Spleen (tissue), 7 donors: Measurements from ENCODE around the gene ARHGEF38.

Source experiments
- CTCF ChIP-seq, 11 experiments: fragments of 200-600 bp in 7 of 11; fragments of 450-650 bp in 4 of 11; sonication (generic) in 4 of 11; IDR thresholded peaks in 8 of 11; conservative IDR thresholded peaks in 3 of 11; 1 replicate in 7 of 11; 2 replicates in 4 of 11; pipeline versions ENCODE4 v1.4.0 to v1.8.0; 2016 to 2021; ENCODE audit warnings: antibody characterized with exemption in 11 of 11, inconsistent platforms in 4 of 11, mild to moderate bottlenecking in 1 of 11
- POLR2A ChIP-seq, 3 donors: fragments of 450-650 bp; IDR thresholded peaks; one replicate each; pipeline ENCODE4 v1.5.1; 2017; ENCODE audit warnings: antibody characterized with exemption in 3 of 3, mild to moderate bottlenecking in 1 of 3
- POLR2AphosphoS5 ChIP-seq, 3 donors: sonication (generic); formaldehyde crosslinking; IDR thresholded peaks; one replicate each; pipeline ENCODE4 v1.5.1; 2017; ENCODE audit warnings: antibody characterized with exemption in 3 of 3
- donor health status: DM: no; HTN: no; CAD: no; lungs with moderate emphysema.
- donor health status: DM: no; HTN: no; CAD: no.
- donor health status: DM: no; HTN: no; CAD: no.

- TF ChIP-seq CTCF (IDR thresholded peaks at IDR 0.05 in 8 of 11, conservative IDR thresholded peaks at IDR 0.05 in 3 of 11) (no peak), POLR2A (IDR thresholded peaks at IDR 0.05) (no peak), POLR2AphosphoS5 (IDR thresholded peaks at IDR 0.05) (no peak)
These were observed 97.8 kb downstream of the ARHGEF38 start for GRCh38 chr4:105650190-105650589.
